Muscle layer of duodenum (tissue), 2 donors: ENCODE results near the gene RPP14.
"Not testable (repeated sequence)": the region's sequence is repeated elsewhere in the genome, so short reads cannot be mapped to it uniquely, and the experiment has no call there.

ENCODE experiments used
- H3K27ac ChIP-seq: one replicate; pipeline ENCODE4 v1.7.0; 2013; ENCODE audit warnings: mild to moderate bottlenecking, low read length
- H3K27me3 ChIP-seq: one replicate; pipeline ENCODE4 v1.7.0; 2013; ENCODE audit warnings: low read depth, mild to moderate bottlenecking, control low read depth, low read length
- H3K36me3 ChIP-seq, 2 donors: one replicate each; pipeline ENCODE4 v1.7.0; 2013; ENCODE audit warnings: low read length in 2 of 2, control low read depth in 1 of 2, mild to moderate bottlenecking in 1 of 2; ENCODE audit not compliant: insufficient read depth in 2 of 2, control insufficient read depth in 1 of 2
- H3K4me1 ChIP-seq, 2 donors: one replicate each; pipeline ENCODE4 v1.7.0; 2013; ENCODE audit warnings: low read length in 2 of 2, mild to moderate bottlenecking in 2 of 2, control low read depth in 1 of 2, moderate library complexity in 1 of 2; ENCODE audit not compliant: insufficient read depth in 2 of 2, control insufficient read depth in 1 of 2
- H3K4me3 ChIP-seq, 2 donors: one replicate each; pipeline ENCODE4 v1.7.0; 2013; ENCODE audit warnings: low read length in 2 of 2, low read depth in 1 of 2, mild to moderate bottlenecking in 1 of 2
- H3K9me3 ChIP-seq, 2 donors: one replicate each; pipeline ENCODE4 v1.7.0; 2013; ENCODE audit warnings: low read length in 2 of 2, control low read depth in 1 of 2, mild to moderate bottlenecking in 1 of 2; ENCODE audit not compliant: control insufficient read depth in 1 of 2
- donor health status: healthy.

RPP14 gene

DNA sequence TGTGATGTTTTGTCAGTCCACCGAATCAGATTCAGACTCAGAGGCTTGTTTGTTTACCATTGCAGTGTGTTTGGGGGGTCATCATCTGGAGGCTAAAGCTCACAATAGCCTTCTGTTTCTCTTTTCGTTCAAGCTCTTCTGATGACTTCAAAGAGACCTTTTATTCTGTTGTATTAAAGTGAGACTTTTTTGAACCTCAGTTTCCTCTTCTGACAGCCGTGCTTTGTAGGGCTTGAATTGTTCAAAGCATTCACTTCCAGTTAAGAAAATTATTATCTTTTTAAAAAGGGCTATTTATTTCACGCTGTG lies 27.9 kb downstream of the RPP14 start:
- peak overlapping the region; percentile 53 for H3K27ac ChIP-seq
- peaks cover 6 to 24% of the 10 kb centered on the region in 2 donors for H3K4me1 ChIP-seq
- H3K36me3 ChIP-seq: no peaks in the 10 kb centered on the region
- peak overlapping the region; percentile 71 to 86 for H3K4me3 ChIP-seq
- no peaks in the 10 kb centered on the region for H3K9me3 ChIP-seq
- H3K27me3 ChIP-seq: no peaks in the 10 kb centered on the region

DNA sequence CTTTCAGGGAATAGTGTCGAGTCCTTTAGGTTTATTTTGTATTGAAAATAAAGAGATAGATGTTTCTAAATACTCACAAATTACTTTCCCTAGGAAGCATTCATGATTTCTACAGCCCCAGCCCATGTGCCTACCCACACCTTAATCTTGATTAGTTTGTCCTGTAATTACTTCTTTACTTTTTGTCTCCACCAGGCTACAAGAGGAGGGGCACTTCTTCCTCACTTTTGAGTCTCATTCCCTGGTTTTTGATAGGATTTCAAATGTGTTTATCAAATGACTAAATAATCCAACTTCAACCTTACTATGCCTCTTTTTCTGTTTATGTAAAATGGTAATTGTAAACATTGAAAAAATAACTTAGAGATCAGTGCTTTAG lies 28.4 kb downstream of the RPP14 start:
- Histone ChIP-seq H3K4me1 (peaks cover 6 to 24% of the 10 kb centered on the region in 2 donors), H3K36me3 (no peaks in the 10 kb centered on the region), H3K27ac (peak overlapping the region; percentile 53), H3K4me3 (peak overlapping the region; percentile 71 to 86), H3K27me3 (no peaks in the 10 kb centered on the region), H3K9me3 (no peaks in the 10 kb centered on the region)

- Histone ChIP-seq H3K27ac (peak overlapping the region; percentile 53), H3K4me1 (peaks cover 6 to 24% of the 10 kb centered on the region in 2 donors), H3K36me3 (no peaks in the 10 kb centered on the region), H3K4me3 (peak overlapping the region in 1 of 2 donors; percentile 27), H3K9me3 (no peaks in the 10 kb centered on the region), H3K27me3 (no peaks in the 10 kb centered on the region)
These were observed 29.6 kb downstream of the RPP14 start for GRCh38 chr3:58335652-58335947.

GRCh38 chr3:58336135-58336882 lies 30.3 kb downstream of the RPP14 start:
- no peaks in the 10 kb centered on the region for H3K9me3 ChIP-seq
- no peaks in the 10 kb centered on the region for H3K27me3 ChIP-seq
- no peaks in the 10 kb centered on the region for H3K36me3 ChIP-seq
- H3K4me3 ChIP-seq: no peak overlapping the region
- no peak overlapping the region for H3K27ac ChIP-seq
- H3K4me1 ChIP-seq: peaks cover 6 to 24% of the 10 kb centered on the region in 2 donors

GRCh38 chr3:58337190-58337589 lies 31.1 kb downstream of the RPP14 start:
- H3K27ac ChIP-seq: no peak overlapping the region
- peaks cover 6 to 19% of the 10 kb centered on the region in 2 donors for H3K4me1 ChIP-seq
- H3K4me3 ChIP-seq: no peak overlapping the region
- H3K9me3 ChIP-seq: no peaks in the 10 kb centered on the region
- no peaks in the 10 kb centered on the region for H3K36me3 ChIP-seq
- no peaks in the 10 kb centered on the region for H3K27me3 ChIP-seq

DNA sequence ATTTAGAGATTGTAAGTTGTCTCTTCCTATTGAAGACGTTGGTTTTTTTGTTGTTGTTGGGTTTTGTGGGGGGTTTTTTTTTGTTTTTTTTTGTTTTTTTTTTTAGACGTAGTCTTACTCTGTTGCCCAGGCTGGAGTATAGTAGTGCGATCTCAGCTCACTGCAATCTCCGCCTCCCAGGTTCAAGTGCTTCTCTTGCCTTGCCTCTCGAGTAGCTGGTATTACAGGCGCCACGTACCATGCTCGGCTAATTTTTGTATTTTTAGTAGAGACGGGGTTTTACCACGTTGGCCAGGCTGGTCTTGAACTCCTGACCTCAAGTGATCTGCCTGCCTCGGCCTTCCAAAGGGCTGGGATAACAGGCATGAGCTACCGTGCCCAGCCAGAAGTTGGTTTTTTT lies 33.1 kb downstream of the RPP14 start:
- H3K9me3 ChIP-seq, H3K4me3 ChIP-seq, H3K36me3 ChIP-seq, H3K27ac ChIP-seq, H3K27me3 ChIP-seq: not testable (repeated sequence)
- peaks cover 5 to 13% of the 10 kb centered on the region in 2 donors for H3K4me1 ChIP-seq

- Histone ChIP-seq H3K4me1 (peaks cover 0 to 8% of the 10 kb centered on the region in 2 donors), H3K27me3 (no peaks in the 10 kb centered on the region), H3K9me3 (no peaks in the 10 kb centered on the region), H3K36me3 (no peaks in the 10 kb centered on the region), H3K27ac (no peak overlapping the region), H3K4me3 (no peak overlapping the region)
These were observed 34.7 kb downstream of the RPP14 start for GRCh38 chr3:58340594-58341244.

DNA sequence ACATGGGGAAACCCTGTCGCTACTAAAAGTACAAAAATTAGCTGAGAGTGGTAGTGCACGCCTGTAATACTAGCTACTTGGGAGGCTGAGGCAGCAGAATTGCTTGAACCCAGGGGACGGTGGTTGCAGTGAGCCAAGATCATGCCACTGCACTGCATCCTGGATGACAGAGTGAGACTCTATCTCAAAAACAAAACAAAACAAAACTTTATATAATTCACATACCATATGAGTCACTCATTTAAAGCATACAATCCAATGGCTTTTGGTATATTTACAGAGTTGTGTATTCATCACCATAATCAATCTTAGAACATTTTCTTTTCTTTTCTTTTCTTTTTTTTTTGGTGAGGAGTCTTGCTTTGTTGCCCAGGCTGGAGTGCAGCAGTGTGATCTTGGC lies 35.3 kb downstream of the RPP14 start:
- H3K36me3 ChIP-seq: no peaks in the 10 kb centered on the region
- H3K27ac ChIP-seq: no peak overlapping the region
- no peaks in the 10 kb centered on the region for H3K9me3 ChIP-seq
- H3K27me3 ChIP-seq: no peaks in the 10 kb centered on the region
- peaks cover 0 to 10% of the 10 kb centered on the region in 2 donors for H3K4me1 ChIP-seq
- no peak overlapping the region for H3K4me3 ChIP-seq

DNA sequence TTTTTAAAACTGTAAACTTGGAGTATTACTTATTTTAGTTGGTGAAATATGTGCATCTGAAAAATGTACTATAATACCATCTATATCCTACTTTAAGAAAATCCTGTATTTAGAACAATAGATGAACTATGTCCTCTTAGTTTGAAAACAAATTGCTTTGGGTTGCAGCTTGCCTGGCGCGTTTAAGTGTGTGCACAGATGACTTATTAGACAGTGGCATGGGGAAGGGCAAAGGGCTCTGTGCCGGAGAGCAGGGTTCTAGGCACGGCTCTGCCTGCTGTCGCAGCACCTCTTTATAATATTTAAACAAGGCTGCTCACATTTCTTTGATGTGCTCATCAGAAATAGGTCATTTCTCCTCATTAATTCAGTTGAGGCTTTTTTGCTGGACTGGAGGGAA lies 36.6 kb downstream of the RPP14 start:
- peaks cover 0 to 14% of the 10 kb centered on the region in 2 donors for H3K4me1 ChIP-seq
- H3K27ac ChIP-seq: no peak overlapping the region
- H3K4me3 ChIP-seq: no peak overlapping the region
- H3K9me3 ChIP-seq: no peaks in the 10 kb centered on the region
- H3K36me3 ChIP-seq: no peaks in the 10 kb centered on the region
- no peaks in the 10 kb centered on the region for H3K27me3 ChIP-seq

- no peak overlapping the region for H3K4me3 ChIP-seq
- H3K36me3 ChIP-seq: no peaks in the 10 kb centered on the region
- H3K9me3 ChIP-seq: no peaks in the 10 kb centered on the region
- H3K27me3 ChIP-seq: no peaks in the 10 kb centered on the region
- no peak overlapping the region for H3K27ac ChIP-seq
- peaks cover under 1 to 14% of the 10 kb centered on the region in 2 donors for H3K4me1 ChIP-seq
These were observed 39.4 kb downstream of the RPP14 start for GRCh38 chr3:58345457-58345856.

DNA sequence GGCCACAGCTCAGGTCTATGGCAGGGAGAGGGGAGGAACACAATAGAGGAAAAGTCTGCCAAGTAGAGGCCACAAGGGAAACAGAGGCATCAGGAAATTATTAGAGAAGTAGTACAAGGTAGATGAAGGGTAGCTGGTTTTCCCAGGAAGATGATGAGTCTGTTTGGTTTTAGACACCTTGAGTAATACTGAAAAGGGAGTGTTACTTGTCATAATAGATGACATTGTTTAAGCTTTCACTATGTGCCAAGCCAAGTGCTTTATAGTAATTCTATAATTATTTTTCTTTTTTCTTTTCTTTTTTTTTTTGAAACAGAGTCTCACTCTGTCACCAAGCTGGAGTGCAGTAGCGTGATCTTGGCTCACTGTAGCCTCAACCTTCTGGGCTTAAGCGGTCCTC lies 40.3 kb downstream of the RPP14 start:
- Histone ChIP-seq H3K4me1 (peaks cover 6 to 14% of the 10 kb centered on the region in 2 donors), H3K27ac (no peak overlapping the region), H3K9me3 (no peaks in the 10 kb centered on the region), H3K4me3 (no peak overlapping the region), H3K27me3 (no peaks in the 10 kb centered on the region), H3K36me3 (no peaks in the 10 kb centered on the region)

- H3K4me3 ChIP-seq: no peak overlapping the region
- H3K36me3 ChIP-seq: no peaks in the 10 kb centered on the region
- H3K27me3 ChIP-seq: no peaks in the 10 kb centered on the region
- H3K4me1 ChIP-seq: peaks cover 6 to 19% of the 10 kb centered on the region in 2 donors
- H3K9me3 ChIP-seq: no peaks in the 10 kb centered on the region
- H3K27ac ChIP-seq: no peak overlapping the region
These were observed 41.9 kb downstream of the RPP14 start for GRCh38 chr3:58347984-58348383.
